Natural killer cell (primary cell): ENCODE measurements around the gene MAPKAPK3. TPM values are rescaled to one million over a fixed set of nuclear protein-coding genes. Genes with fewer than 3 reads are reported as not detected.

Experiments
- ATAC-seq, 3 donors: fragments of 150-1000 bp in 2 of 3; fragments of 200-7000 bp in 1 of 3; cut with Tn5 transposase; 1 replicate in 1 of 3; 2 replicates in 2 of 3; pipeline ENCODE4 v1.10.0; 2021; ENCODE audit warnings: mild to moderate bottlenecking in 2 of 3, moderate library complexity in 2 of 3
- DNase-seq, 2 donors: peaks; one replicate each; pipeline versions ENCODE4 v3.0.0 to v3.0.0-alpha.2; 2013 to 2021; ENCODE audit warnings: mixed read lengths in 1 of 2
- H3K27ac ChIP-seq: one replicate; pipeline ENCODE4 v1.5.1; 2013; ENCODE audit warnings: mild to moderate bottlenecking, low read length
- H3K27me3 ChIP-seq: one replicate; pipeline ENCODE4 v1.6.1; 2013; ENCODE audit warnings: low read length; ENCODE audit not compliant: control insufficient read depth, insufficient read depth
- H3K36me3 ChIP-seq: one replicate; pipeline ENCODE4 v1.6.1; 2013; ENCODE audit warnings: low read length; ENCODE audit not compliant: control insufficient read depth, insufficient read depth
- H3K4me1 ChIP-seq: one replicate; pipeline ENCODE4 v1.6.1; 2013; ENCODE audit warnings: low read length; ENCODE audit not compliant: control insufficient read depth, insufficient read depth
- H3K4me3 ChIP-seq: one replicate; pipeline ENCODE4 v1.5.1; 2013; ENCODE audit warnings: low read length
- H3K9me3 ChIP-seq: one replicate; pipeline ENCODE4 v1.6.1; 2013; ENCODE audit warnings: low read length; ENCODE audit not compliant: control insufficient read depth, insufficient read depth
- H3K27ac Mint-ChIP-seq, 2 donors: one replicate each; pipeline ENCODE4 v1.8.0; 2022; ENCODE audit warnings: mild to moderate bottlenecking in 2 of 2, mixed read lengths in 2 of 2, moderate library complexity in 1 of 2
- H3K27me3 Mint-ChIP-seq, 2 donors: one replicate each; pipeline ENCODE4 v1.8.0; 2022; ENCODE audit warnings: low read depth in 2 of 2, mixed read lengths in 2 of 2
- H3K36me3 Mint-ChIP-seq: one replicate; pipeline ENCODE4 v1.8.0; 2022; ENCODE audit warnings: mixed read lengths
- H3K4me1 Mint-ChIP-seq, 2 donors: one replicate each; pipeline ENCODE4 v1.8.0; 2022; ENCODE audit warnings: mixed read lengths in 2 of 2
- H3K4me3 Mint-ChIP-seq: one replicate; pipeline ENCODE4 v1.8.0; 2022; ENCODE audit warnings: mild to moderate bottlenecking, moderate library complexity, mixed read lengths
- H3K9me3 Mint-ChIP-seq, 2 donors: one replicate each; pipeline ENCODE4 v1.8.0; 2022; ENCODE audit warnings: mixed read lengths in 2 of 2
- CTCF ChIP-seq: fragments of 200-600 bp; IDR thresholded peaks from one replicate; pipeline ENCODE4 v1.8.0; 2022; ENCODE audit warnings: antibody characterized with exemption
- WGBS: methylation state at CpG from one replicate; pipeline ENCODE4 v1.1.7; 2013; ENCODE audit warnings: missing lambda C conversion rate; ENCODE audit not compliant: insufficient coverage; 5-methylcytosine and 5-hydroxymethylcytosine counted together
- intact Hi-C: fragments of 100-400 bp; cut with micrococcal nuclease; formaldehyde crosslinking; loops from one replicate; pipeline ENCODE4 v1.14.2; 2022
- total RNA-seq, 4 donors: library from RNA; stranded (reverse); fragments of 120-200 nt in 1 of 4; gene quantifications; one replicate each; pipeline versions ENCODE4 v1.2.3 to v1.2.4, GENCODE V29; 2013 to 2022

The MAPKAPK3 gene
- total RNA-seq, 3 donors from 2014 or later (not counting 1 experiment from before 2014, with no cell fraction given): 48.0 to 57.7 (median 49.3) TPM

DNA sequence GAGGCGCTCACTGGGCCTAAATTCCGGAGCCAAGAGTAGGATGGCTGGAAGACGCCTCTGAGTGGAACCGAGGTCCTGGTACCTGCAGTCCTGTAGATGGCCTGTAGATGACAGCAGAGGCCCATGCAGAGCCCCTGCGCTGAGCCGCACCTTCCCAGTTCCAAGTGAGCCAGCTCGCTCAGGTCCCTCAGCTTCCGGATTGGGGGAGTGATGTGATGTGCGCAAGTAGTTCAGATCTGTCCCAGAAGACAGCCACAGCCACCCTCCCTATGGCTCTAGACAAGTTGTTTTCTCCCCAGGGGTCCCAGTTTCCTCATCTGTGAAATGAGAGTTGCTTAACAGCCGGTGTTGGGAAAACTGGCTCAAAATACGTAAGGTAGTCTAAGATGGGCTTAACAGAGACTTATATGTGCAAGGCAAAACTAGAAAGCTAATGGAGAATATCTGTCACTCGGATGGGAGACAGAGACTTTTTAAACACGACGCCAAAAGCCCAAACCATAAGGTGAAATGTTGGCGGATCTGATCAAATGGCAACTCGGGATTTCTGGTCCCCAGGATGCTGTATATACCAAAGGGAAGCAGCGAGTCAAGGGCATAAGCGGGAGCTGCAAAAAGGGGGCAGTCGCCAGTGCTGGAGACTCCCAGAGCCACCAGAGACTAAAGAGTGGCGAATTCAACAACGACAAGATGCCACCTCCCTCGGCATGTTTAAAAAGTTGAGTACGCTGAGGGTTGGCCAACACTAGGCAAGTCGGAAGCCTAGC, 765 bp upstream of the MAPKAPK3 start:
- peak; percentile 96 for TF ChIP-seq CTCF
- no peaks in the 10 kb centered on the region for H3K9me3 Mint-ChIP-seq
- ATAC-seq (peak; percentile 43 to 59 (median 44)), DNase-seq (peak; percentile 75 to 92)
- under 1% methylated on average over 24 of the region's 24 CpGs for WGBS
- H3K27me3 ChIP-seq: no peaks in the 10 kb centered on the region
- no peaks in the 10 kb centered on the region for H3K27me3 Mint-ChIP-seq
- H3K27ac Mint-ChIP-seq: peak overlapping the region; percentile 94 to 95
- peaks cover 2% of the 10 kb centered on the region for H3K36me3 ChIP-seq
- peaks cover 80% of the 10 kb centered on the region for H3K4me1 ChIP-seq
- H3K4me1 Mint-ChIP-seq: peaks cover 61 to 76% of the 10 kb centered on the region in 2 donors
- H3K27ac ChIP-seq: peak overlapping the region; percentile 59
- intact Hi-C loops: loop anchor here (1.0 to 5.0 kb wide), 7 partner anchors 36 to 1056 kb away; partner anchors contain the start of genes DCAF1, RBM15B and TEX264
- no peaks in the 10 kb centered on the region for H3K9me3 ChIP-seq
- H3K4me3 ChIP-seq: peak overlapping the region; percentile 82
- H3K36me3 Mint-ChIP-seq: no peaks in the 10 kb centered on the region
- H3K4me3 Mint-ChIP-seq: peak overlapping the region; percentile 92

- WGBS: under 1% methylated on average over 18 of the region's 22 CpGs
- Mint-ChIP-seq H3K4me3 (peak overlapping the region; percentile 92), H3K4me1 (peaks cover 59 to 71% of the 10 kb centered on the region in 2 donors), H3K36me3 (no peaks in the 10 kb centered on the region), H3K27me3 (no peaks in the 10 kb centered on the region), H3K9me3 (no peaks in the 10 kb centered on the region), H3K27ac (peak overlapping the region; percentile 94 to 95)
- peaks cover 2% of the 10 kb centered on the region for H3K36me3 ChIP-seq
- H3K27me3 ChIP-seq: no peaks in the 10 kb centered on the region
- no peaks in the 10 kb centered on the region for H3K9me3 ChIP-seq
- H3K4me1 ChIP-seq: peaks cover 82% of the 10 kb centered on the region
- H3K4me3 ChIP-seq: peak overlapping the region; percentile 82
- DNase-seq (peak; percentile 95), ATAC-seq (peak; percentile 76 to 88 (median 77))
- no peak for TF ChIP-seq CTCF
- peak overlapping the region; percentile 59 for H3K27ac ChIP-seq
- intact Hi-C loops: loop anchor here (1.0 to 5.0 kb wide), 7 partner anchors 36 to 1056 kb away; partner anchors contain the start of genes DCAF1, RBM15B and TEX264
Measured at GRCh38 chr3:50616770-50617095, 218 bp upstream of the MAPKAPK3 start.

DNA sequence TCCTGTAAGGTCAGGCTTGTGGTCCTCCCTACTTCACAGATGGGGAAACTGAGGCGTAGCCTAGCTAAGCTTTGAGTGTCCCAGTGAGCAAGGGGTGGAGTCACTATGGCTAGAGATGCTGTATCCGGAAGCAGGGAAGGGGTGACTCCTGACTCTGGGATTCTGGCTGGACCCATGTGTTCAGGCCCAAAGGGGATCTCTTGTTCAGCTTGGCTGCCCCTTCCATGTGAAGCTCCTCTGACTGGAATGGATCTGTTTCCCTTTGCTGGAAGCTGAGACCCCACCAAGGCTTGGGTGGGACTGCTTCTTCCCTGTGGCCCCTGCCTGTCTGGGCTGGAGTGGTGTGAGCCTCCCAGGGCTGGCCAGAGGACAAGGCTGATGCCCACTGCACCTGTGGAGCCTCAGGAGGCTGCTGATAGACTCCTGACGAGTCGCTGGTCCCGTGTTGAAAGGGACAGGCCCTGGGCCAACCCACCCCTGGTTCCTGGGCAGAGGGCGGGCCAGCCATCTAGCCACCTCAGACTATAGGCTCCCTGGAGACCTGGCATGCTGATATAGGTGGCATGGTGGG, 1.0 kb downstream of the MAPKAPK3 start:
- Mint-ChIP-seq H3K4me1 (peaks cover 55 to 70% of the 10 kb centered on the region in 2 donors), H3K4me3 (peak overlapping the region; percentile 92), H3K9me3 (no peaks in the 10 kb centered on the region), H3K27me3 (no peaks in the 10 kb centered on the region), H3K36me3 (no peaks in the 10 kb centered on the region), H3K27ac (peak overlapping the region; percentile 94 to 95)
- peak overlapping the region; percentile 82 for H3K4me3 ChIP-seq
- peaks cover 6% of the 10 kb centered on the region for H3K36me3 ChIP-seq
- DNase-seq: no peak
- no peaks in the 10 kb centered on the region for H3K9me3 ChIP-seq
- H3K27me3 ChIP-seq: no peaks in the 10 kb centered on the region
- H3K27ac ChIP-seq: peak overlapping the region; percentile 76
- H3K4me1 ChIP-seq: peaks cover 82% of the 10 kb centered on the region
- intact Hi-C loops: loop anchor here (2.0 to 5.0 kb wide), 3 partner anchors 773 to 1054 kb away; partner anchors contain the start of genes DCAF1, RBM15B and TEX264
- TF ChIP-seq CTCF: no peak
- ATAC-seq: no peak
- WGBS: 11% methylated on average over 5 of the region's 6 CpGs
